Sigmoid colon (tissue), 7 donors: Measurements from ENCODE around the gene TMEM141. TPM values are rescaled to one million over a fixed set of nuclear protein-coding genes. Genes with fewer than 3 reads are reported as not detected.
"Not testable (repeated sequence)": the region's sequence is repeated elsewhere in the genome, so short reads cannot be mapped to it uniquely, and the experiment has no call there.

ENCODE experiments used
- DNase-seq: peaks from one replicate; pipeline ENCODE4 v3.0.0-alpha.2; 2019
- H3K27ac ChIP-seq, 4 donors: fragments of 200-600 bp; sonication (generic); one replicate each; pipeline ENCODE4 v1.5.1; 2016 to 2019; ENCODE audit warnings: mild to moderate bottlenecking in 1 of 4
- H3K27me3 ChIP-seq, 3 donors: fragments of 200-600 bp; sonication (generic); one replicate each; pipeline ENCODE4 v1.5.1; 2019; ENCODE audit warnings: mild to moderate bottlenecking in 1 of 3
- H3K36me3 ChIP-seq, 4 donors: fragments of 200-600 bp; sonication (generic); one replicate each; pipeline ENCODE4 v1.5.1; 2016 to 2019
- H3K4me1 ChIP-seq, 4 donors: fragments of 200-600 bp; sonication (generic); one replicate each; pipeline ENCODE4 v1.5.1; 2017 to 2019
- H3K4me3 ChIP-seq, 4 donors: fragments of 200-600 bp; sonication (generic); one replicate each; pipeline ENCODE4 v1.5.1; 2017 to 2019; ENCODE audit warnings: mild to moderate bottlenecking in 2 of 4, moderate library complexity in 1 of 4
- H3K9me3 ChIP-seq, 4 donors: fragments of 200-600 bp in 3 of 4; sonication (generic) in 3 of 4; one replicate each; pipeline versions ENCODE4 v1.5.1 to v1.6.1; 2013 to 2019
- EP300 ChIP-seq, 4 donors: sonication (generic); formaldehyde crosslinking; IDR thresholded peaks; one replicate each; pipeline ENCODE4 v1.6.1; 2017; ENCODE audit warnings: antibody characterized with exemption in 4 of 4
- POLR2A ChIP-seq, 2 donors: fragments of 450-650 bp; IDR thresholded peaks; one replicate each; pipeline ENCODE4 v1.6.1; 2016; ENCODE audit warnings: antibody characterized with exemption in 2 of 2, mild to moderate bottlenecking in 2 of 2, moderate library complexity in 2 of 2
- POLR2AphosphoS5 ChIP-seq, 4 donors: sonication (generic); formaldehyde crosslinking; IDR thresholded peaks; one replicate each; pipeline ENCODE4 v1.6.1; 2017; ENCODE audit warnings: antibody characterized with exemption in 4 of 4
- WGBS, 2 donors: extraction: QIAGEN DNeasy Blood & Tissue Kit; methylation state at CpG; one replicate each; pipeline ENCODE4 v1.1.7; 2013; 5-methylcytosine and 5-hydroxymethylcytosine counted together
- intact Hi-C: fragments of 100-400 bp; cut with DNase I; formaldehyde crosslinking; loops from one replicate; pipeline ENCODE4 v1.15.1; 2023
- polyA plus RNA-seq, 3 donors: library from polyadenylated mRNA; stranded (reverse); fragments of 200-250 nt; gene quantifications; one replicate each; pipeline ENCODE4 v1.2.3, GENCODE V29; 2013
- total RNA-seq, 4 donors: library from RNA; depleted of rRNA; stranded (reverse); fragments of >200 nt; gene quantifications; one replicate each; pipeline ENCODE4 v1.1.0, GENCODE V29; 2016
- TF ChIP-seq, protein P1 (sequence below), 4 experiments: fragments of 450-650 bp in 3 of 4; fragments of 200-600 bp in 1 of 4; IDR thresholded peaks; one replicate each; pipeline ENCODE4 v1.5.1; 2016 to 2019; ENCODE audit warnings: antibody characterized with exemption in 4 of 4, mild to moderate bottlenecking in 3 of 4, moderate library complexity in 2 of 4
- donor health status: healthy with polysubstance abuse.
- donor health status: Bipolar disorder and iron deficiency.
- donor health status: healthy.

TMEM141 gene
- total and polyA plus RNA-seq, 7 donors = 37.5 to 629 (median 84.7) TPM

DNA sequence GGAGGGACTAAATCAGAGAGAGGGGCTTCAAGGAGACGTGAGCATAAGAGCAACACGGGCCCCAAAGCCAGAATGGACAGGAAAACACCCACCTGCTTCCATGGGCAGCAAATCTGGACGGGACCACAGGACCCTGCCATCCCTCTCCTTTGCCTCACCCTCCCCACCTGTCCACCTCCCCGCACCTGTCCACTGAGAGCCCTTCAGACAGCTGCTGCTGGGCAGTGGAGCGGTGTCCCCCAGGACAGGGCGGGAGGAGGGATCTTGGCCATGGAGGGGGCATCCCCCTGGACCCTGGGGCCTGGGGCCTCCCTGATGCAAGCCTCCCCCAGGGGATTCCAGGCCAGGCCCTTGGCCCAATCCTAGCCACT is 7.5 kb downstream of the TMEM141 start:
- H3K27me3 ChIP-seq = peaks cover 40 to 70% (median 56%) of the 10 kb centered on the region in 3 donors
- intact Hi-C loops = no loop called here
- H3K4me1 ChIP-seq = peaks cover 0 to 22% (median 18%) of the 10 kb centered on the region in 4 donors
- no peak for TF ChIP-seq POLR2AphosphoS5 (IDR thresholded peaks at IDR 0.05)
- no peak for TF ChIP-seq EP300 (IDR thresholded peaks at IDR 0.05)
- TF ChIP-seq, protein P1, sequence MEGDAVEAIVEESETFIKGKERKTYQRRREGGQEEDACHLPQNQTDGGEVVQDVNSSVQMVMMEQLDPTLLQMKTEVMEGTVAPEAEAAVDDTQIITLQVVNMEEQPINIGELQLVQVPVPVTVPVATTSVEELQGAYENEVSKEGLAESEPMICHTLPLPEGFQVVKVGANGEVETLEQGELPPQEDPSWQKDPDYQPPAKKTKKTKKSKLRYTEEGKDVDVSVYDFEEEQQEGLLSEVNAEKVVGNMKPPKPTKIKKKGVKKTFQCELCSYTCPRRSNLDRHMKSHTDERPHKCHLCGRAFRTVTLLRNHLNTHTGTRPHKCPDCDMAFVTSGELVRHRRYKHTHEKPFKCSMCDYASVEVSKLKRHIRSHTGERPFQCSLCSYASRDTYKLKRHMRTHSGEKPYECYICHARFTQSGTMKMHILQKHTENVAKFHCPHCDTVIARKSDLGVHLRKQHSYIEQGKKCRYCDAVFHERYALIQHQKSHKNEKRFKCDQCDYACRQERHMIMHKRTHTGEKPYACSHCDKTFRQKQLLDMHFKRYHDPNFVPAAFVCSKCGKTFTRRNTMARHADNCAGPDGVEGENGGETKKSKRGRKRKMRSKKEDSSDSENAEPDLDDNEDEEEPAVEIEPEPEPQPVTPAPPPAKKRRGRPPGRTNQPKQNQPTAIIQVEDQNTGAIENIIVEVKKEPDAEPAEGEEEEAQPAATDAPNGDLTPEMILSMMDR (IDR thresholded peaks at IDR 0.05) = no peak
- TF ChIP-seq POLR2A (IDR thresholded peaks at IDR 0.05) = no peak
- no peak overlapping the region for H3K4me3 ChIP-seq
- 34 to 76% methylated on average over 6 of the region's 6 CpGs for WGBS, 2 donors
- H3K27ac ChIP-seq = no peak overlapping the region
- DNase-seq = no peak
- H3K36me3 ChIP-seq = no peaks in the 10 kb centered on the region
- H3K9me3 ChIP-seq = no peaks in the 10 kb centered on the region

DNA sequence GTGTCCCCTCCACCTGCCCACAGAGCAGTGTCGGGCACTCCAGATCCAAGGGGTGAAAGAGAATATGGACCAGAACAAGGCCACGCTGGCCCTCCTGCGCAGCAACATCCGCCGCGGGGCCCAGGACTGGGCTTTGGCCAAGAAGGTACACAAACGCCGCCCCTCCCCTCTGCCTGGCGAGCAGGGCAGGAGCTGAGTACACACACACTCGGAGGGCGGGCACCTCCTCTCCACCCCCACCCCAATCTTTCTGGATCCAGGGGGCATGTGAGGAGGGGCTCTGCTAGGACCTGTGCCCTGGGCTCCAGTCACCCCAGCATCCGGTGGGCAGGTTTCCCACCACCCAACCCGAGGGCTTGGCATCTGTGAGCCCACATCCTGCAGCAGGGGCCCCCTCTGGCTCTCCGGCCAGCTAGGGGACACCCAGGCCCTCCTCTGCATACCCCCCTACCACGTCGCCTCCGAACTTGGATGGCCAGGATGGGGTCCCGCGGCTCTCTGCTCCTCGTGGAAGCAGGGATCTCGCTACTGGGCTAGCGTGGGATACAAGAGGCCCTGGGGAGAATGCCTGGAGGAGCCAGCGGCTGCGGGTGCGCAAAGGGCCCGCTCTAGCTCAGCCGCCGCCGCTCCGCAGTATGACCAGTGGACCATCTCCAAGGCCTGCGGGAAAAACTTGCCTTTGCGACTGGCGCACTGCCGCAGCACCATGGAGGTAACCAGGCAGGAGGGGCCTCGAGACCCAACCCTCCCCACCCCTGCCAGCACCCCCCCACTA is 8.1 kb downstream of the TMEM141 start:
- H3K36me3 ChIP-seq = no peaks in the 10 kb centered on the region
- peaks cover 0 to 22% (median 18%) of the 10 kb centered on the region in 4 donors for H3K4me1 ChIP-seq
- DNase-seq = no peak
- intact Hi-C loops = no loop called here
- H3K9me3 ChIP-seq = no peaks in the 10 kb centered on the region
- no peak for TF ChIP-seq EP300 (IDR thresholded peaks at IDR 0.05)
- no peak for TF ChIP-seq POLR2AphosphoS5 (IDR thresholded peaks at IDR 0.05)
- peak in 1 of 2 donors; percentile 31 for TF ChIP-seq POLR2A (IDR thresholded peaks at IDR 0.05)
- TF ChIP-seq, protein P1 (IDR thresholded peaks at IDR 0.05) = no peak
- H3K27me3 ChIP-seq = peaks cover 40 to 70% (median 56%) of the 10 kb centered on the region in 3 donors
- H3K27ac ChIP-seq = no peak overlapping the region
- WGBS, 2 donors = 6 to 26% methylated on average over 35 of the region's 35 CpGs
- peak overlapping the region in 3 of 4 donors; percentile 12 to 36 (median 33) for H3K4me3 ChIP-seq

DNA sequence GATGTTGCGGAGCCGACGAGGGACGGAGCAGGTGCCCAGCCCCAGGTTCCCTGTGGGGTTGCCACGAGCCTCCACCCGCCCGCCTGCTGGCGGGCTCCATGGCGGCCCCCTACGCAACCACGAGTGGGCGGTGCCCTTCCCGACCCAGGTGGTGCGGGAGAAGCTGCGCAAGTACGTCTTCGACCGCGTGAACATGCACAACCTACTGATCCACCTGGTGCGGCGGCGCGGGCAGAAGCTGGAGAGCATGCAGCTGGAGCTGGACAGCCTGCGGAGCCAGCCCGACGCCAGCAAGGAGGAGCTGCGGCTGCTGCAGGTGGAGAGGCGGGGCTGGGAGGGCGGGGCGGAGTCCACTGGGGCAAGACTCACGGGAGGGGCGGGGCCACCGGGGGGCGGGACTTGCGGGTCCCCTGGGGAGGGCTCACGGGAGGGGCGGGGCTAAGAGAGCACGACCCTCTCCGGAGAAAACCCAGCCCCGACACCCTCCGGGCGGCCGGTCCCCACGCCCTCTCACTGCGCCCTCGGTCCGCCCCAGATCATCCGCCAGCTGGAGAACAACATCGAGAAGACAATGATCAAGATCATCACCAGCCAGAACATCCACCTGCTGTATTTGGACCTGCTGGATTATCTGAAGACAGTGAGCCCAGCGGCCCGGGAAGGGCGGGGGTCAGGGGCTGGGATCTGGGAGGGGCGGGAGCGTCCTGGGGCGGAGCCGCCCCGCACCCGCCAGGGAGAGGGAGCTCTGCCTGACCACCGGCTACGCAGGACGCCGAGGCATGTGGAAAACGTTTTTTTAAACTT is 8.9 kb downstream of the TMEM141 start:
- H3K4me1 ChIP-seq = peaks cover 0 to 22% (median 18%) of the 10 kb centered on the region in 4 donors
- intact Hi-C loops = no loop called here
- no peaks in the 10 kb centered on the region for H3K9me3 ChIP-seq
- no peak overlapping the region for H3K27ac ChIP-seq
- TF ChIP-seq EP300 (IDR thresholded peaks at IDR 0.05) = no peak
- peak in 1 of 2 donors; percentile 37 for TF ChIP-seq POLR2A (IDR thresholded peaks at IDR 0.05)
- TF ChIP-seq, protein P1 (IDR thresholded peaks at IDR 0.05) = no peak
- peak in 1 of 4 donors; percentile 43 for TF ChIP-seq POLR2AphosphoS5 (IDR thresholded peaks at IDR 0.05)
- peak; percentile 86 for DNase-seq
- H3K27me3 ChIP-seq = peaks cover 40 to 70% (median 56%) of the 10 kb centered on the region in 3 donors
- 1% methylated on average over 63 of the region's 63 CpGs for WGBS, 2 donors
- H3K36me3 ChIP-seq = no peaks in the 10 kb centered on the region
- peak overlapping the region in 3 of 4 donors; percentile 12 to 36 (median 33) for H3K4me3 ChIP-seq

DNA sequence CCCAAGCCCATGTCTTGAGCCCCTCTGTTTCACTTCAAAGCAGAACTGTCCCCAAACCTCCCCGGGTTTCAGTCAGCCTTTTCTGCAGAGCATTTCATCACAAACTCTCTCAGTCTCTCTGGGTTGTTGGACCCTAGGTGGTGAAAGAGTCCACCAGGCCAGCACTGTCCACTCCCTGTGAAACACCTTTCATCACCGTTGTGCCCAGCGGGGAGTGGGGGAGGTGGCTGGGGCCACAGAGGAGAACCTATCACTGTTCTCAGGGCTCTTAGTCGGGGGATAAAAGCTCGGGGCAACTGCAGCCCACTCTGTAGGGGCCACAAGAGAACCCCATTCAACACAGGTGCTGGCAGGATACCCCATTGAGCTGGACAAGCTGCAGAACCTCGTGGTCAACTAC is 11.2 kb downstream of the TMEM141 start:
- WGBS, 2 donors = 82 to 83% methylated on average over 6 of the region's 6 CpGs
- intact Hi-C loops = no loop called here
- Histone ChIP-seq H3K4me3 (no peak overlapping the region), H3K36me3 (no peaks in the 10 kb centered on the region), H3K27me3 (peaks cover 40 to 53% (median 52%) of the 10 kb centered on the region in 3 donors), H3K9me3 (no peaks in the 10 kb centered on the region), H3K27ac (no peak overlapping the region), H3K4me1 (peaks cover 0 to 36% (median 32%) of the 10 kb centered on the region in 4 donors)
- no peak for DNase-seq
- TF ChIP-seq, protein P1 (IDR thresholded peaks at IDR 0.05) = no peak
- no peak for TF ChIP-seq POLR2AphosphoS5 (IDR thresholded peaks at IDR 0.05)
- no peak for TF ChIP-seq POLR2A (IDR thresholded peaks at IDR 0.05)
- TF ChIP-seq EP300 (IDR thresholded peaks at IDR 0.05) = no peak

DNA sequence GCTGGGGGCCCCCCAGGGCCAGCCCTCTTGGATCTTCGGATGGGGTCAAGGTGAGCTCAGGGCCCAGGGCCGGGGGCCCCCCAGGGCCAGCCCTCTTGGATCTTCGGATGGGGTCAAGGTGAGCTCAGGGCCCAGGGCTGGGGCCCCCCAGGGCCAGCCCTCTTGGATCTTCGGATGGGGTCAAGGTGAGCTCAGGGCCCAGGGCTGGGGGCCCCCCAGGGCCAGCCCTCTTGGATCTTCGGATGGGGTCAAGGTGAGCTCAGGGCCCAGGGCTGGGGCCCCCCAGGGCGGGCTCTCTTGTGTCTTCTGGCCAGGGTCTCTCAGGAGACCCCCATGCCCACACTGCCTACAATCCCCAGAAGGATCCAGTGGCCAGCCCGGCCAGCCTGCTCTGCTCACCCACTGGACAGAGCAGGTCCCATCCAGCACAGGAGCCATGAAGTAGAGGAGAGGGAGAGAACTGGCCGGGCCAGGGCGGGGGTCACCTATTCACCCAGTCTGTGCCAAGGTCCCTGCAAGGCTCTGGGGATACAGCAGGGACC is 11.9 kb downstream of the TMEM141 start:
- H3K9me3 ChIP-seq, H3K36me3 ChIP-seq, DNase-seq, intact Hi-C loops, H3K4me3 ChIP-seq, H3K27ac ChIP-seq: not testable (repeated sequence)
- peaks cover 0 to 37% (median 32%) of the 10 kb centered on the region in 4 donors for H3K4me1 ChIP-seq
- WGBS, 2 donors = 95 to 97% methylated on average over 8 of the region's 9 CpGs
- peaks cover 35 to 45% (median 45%) of the 10 kb centered on the region in 3 donors for H3K27me3 ChIP-seq
